Prostate gland (tissue), 2 donors: Measurements from ENCODE around the gene CCDC124. TPM values are rescaled to one million over a fixed set of nuclear protein-coding genes. Genes with fewer than 3 reads are reported as not detected.

Source experiments
- DNase-seq: peaks from one replicate; pipeline ENCODE4 v3.0.0-alpha.2; 2019; ENCODE audit warnings: low spot score
- H3K27ac ChIP-seq, 2 donors: fragments of 200-600 bp; sonication (generic); 2 replicates each; pipeline ENCODE4 v1.5.1; 2017 to 2019
- H3K27me3 ChIP-seq: fragments of 200-600 bp; sonication (generic); replicated peaks from 2 replicates; pipeline ENCODE4 v1.5.1; 2019; ENCODE audit not compliant: insufficient read depth
- H3K36me3 ChIP-seq, 2 donors: fragments of 200-600 bp; sonication (generic); 1 replicate in 1 of 2; 2 replicates in 1 of 2; pipeline versions ENCODE4 v1.5.1 to v1.8.1; 2017 to 2019
- H3K4me1 ChIP-seq: fragments of 200-600 bp; sonication (generic); replicated peaks from 2 replicates; pipeline ENCODE4 v1.5.1; 2019
- H3K4me3 ChIP-seq, 2 donors: fragments of 200-600 bp; sonication (generic); 2 replicates each; pipeline ENCODE4 v1.5.1; 2017 to 2019
- H3K9me3 ChIP-seq: fragments of 200-600 bp; sonication (generic); 2 replicates; pipeline ENCODE4 v1.5.1; 2017
- CTCF ChIP-seq, 4 experiments: fragments of 200-600 bp in 2 of 4; fragments of 450-650 bp in 2 of 4; sonication (generic) in 2 of 4; IDR thresholded peaks; 1 replicate in 3 of 4; 2 replicates in 1 of 4; pipeline ENCODE4 v1.5.1; 2016 to 2019; ENCODE audit warnings: antibody characterized with exemption in 4 of 4, mild to moderate bottlenecking in 2 of 4, moderate library complexity in 2 of 4
- POLR2A ChIP-seq: fragments of 450-650 bp; IDR thresholded peaks from one replicate; pipeline ENCODE4 v1.6.1; 2016; ENCODE audit warnings: antibody characterized with exemption, mild to moderate bottlenecking
- POLR2AphosphoS5 ChIP-seq: sonication (generic); formaldehyde crosslinking; IDR thresholded peaks from one replicate; pipeline ENCODE4 v1.6.1; 2017; ENCODE audit warnings: antibody characterized with exemption
- WGBS: methylation state at CpG from one replicate; pipeline ENCODE4 v1.1.5; 2018; 5-methylcytosine and 5-hydroxymethylcytosine counted together
- intact Hi-C: fragments of 100-400 bp; cut with DNase I; formaldehyde crosslinking; loops from one replicate; pipeline ENCODE4 v1.14.2; 2022
- total RNA-seq, 2 donors: library from RNA; depleted of rRNA; stranded (reverse); fragments of >200 nt; gene quantifications; one replicate each; pipeline ENCODE4 v1.1.0, GENCODE V29; 2016

Gene CCDC124
- total RNA-seq, 2 donors from 2014 or later, result 48.7 to 52.2 TPM

- peaks cover 18% of the 10 kb centered on the region for H3K27me3 ChIP-seq
- no peak overlapping the region for H3K27ac ChIP-seq
- no peaks in the 10 kb centered on the region for H3K9me3 ChIP-seq
- no peak overlapping the region for H3K4me3 ChIP-seq
- no peaks in the 10 kb centered on the region for H3K36me3 ChIP-seq
- intact Hi-C loops, result no loop called here
- 80% methylated on average over 4 of the region's 4 CpGs for WGBS
- DNase-seq, result no peak
- no peaks in the 10 kb centered on the region for H3K4me1 ChIP-seq
- TF ChIP-seq POLR2A (no peak), CTCF (IDR thresholded peaks at IDR 0.05) (no peak)
Measured at GRCh38 chr19:17953869-17954268, 21.1 kb downstream of the CCDC124 start.

- Histone ChIP-seq H3K9me3 (no peaks in the 10 kb centered on the region), H3K36me3 (no peaks in the 10 kb centered on the region), H3K4me3 (no peak overlapping the region), H3K4me1 (no peaks in the 10 kb centered on the region), H3K27me3 (peaks cover 18% of the 10 kb centered on the region), H3K27ac (no peak overlapping the region)
- TF ChIP-seq POLR2A (no peak), POLR2AphosphoS5 (no peak), CTCF (IDR thresholded peaks at IDR 0.05) (no peak)
- DNase-seq, result no peak
- intact Hi-C loops, result no loop called here
- WGBS, result 90% methylated on average over 7 of the region's 7 CpGs
Measured at GRCh38 chr19:17954401-17954800, 21.6 kb downstream of the CCDC124 start.

DNA sequence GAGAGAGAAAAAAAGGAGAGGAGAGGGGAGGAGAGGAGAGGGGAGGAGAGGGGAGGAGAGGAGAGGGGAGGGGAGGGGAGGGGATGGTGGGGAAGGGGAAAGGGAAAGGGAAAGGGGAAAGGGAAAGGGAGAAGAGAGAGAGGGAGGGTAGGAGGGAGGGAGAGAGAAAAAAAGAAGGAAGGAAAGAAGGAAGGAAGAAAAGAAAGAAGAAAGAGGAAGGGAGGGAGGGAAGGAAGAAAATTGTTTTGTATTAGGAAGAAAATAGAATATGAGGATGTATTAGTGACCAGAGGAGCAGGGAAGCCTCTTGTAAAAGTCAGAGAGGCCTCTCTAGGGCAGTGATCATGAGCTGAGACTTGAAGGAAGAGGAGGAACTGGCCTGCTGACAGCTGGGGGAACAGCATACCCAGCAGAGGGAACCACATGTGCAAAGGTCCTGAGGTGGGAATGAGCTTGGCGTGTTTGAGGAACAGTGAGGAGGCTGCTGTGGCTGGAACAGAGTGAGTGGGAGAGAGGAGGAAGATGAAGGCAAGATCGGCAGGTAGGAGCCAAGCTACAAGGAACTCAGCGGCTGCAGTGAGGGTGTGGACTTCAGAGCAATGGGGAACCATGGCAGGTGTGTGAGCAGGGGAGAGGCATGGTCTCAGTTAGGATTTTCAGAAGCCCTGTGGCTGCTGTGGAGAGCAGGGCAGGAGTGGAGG, 24.5 kb downstream of the CCDC124 start:
- no peaks in the 10 kb centered on the region for H3K4me1 ChIP-seq
- H3K4me3 ChIP-seq, result no peak overlapping the region
- peaks cover 9% of the 10 kb centered on the region for H3K27me3 ChIP-seq
- TF ChIP-seq POLR2A (no peak), CTCF (IDR thresholded peaks at IDR 0.05) (no peak), POLR2AphosphoS5 (no peak)
- no peak overlapping the region for H3K27ac ChIP-seq
- DNase-seq, result no peak
- no peaks in the 10 kb centered on the region for H3K36me3 ChIP-seq
- WGBS, result 89% methylated on average over 2 of the region's 3 CpGs
- no peaks in the 10 kb centered on the region for H3K9me3 ChIP-seq
- intact Hi-C loops, result no loop called here

DNA sequence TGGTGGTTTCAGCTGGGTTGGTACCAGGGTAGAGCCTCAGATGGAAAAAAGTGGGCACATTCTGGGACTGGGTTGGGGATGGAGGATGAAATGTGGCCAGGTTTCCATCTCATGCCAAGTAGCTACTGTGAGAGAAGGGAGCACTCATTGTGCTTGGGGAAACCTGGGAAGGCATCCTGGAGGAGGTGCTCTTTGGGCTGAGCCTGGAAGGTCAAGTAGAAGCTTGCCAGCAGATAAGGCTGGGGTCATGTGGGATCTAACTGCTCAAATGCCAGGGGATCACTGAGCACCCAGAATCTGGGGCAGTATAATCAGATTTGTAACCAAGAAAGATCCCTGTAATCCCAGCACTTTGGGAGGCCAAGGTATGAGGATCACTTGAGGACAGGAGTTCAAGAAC, 25.1 kb downstream of the CCDC124 start:
- Histone ChIP-seq H3K4me1 (no peaks in the 10 kb centered on the region), H3K4me3 (no peak overlapping the region), H3K27ac (no peak overlapping the region), H3K36me3 (no peaks in the 10 kb centered on the region), H3K27me3 (peaks cover 4% of the 10 kb centered on the region), H3K9me3 (no peaks in the 10 kb centered on the region)
- intact Hi-C loops, result no loop called here
- no peak for DNase-seq
- TF ChIP-seq CTCF (IDR thresholded peaks at IDR 0.05) (no peak), POLR2A (no peak), POLR2AphosphoS5 (no peak)

DNA sequence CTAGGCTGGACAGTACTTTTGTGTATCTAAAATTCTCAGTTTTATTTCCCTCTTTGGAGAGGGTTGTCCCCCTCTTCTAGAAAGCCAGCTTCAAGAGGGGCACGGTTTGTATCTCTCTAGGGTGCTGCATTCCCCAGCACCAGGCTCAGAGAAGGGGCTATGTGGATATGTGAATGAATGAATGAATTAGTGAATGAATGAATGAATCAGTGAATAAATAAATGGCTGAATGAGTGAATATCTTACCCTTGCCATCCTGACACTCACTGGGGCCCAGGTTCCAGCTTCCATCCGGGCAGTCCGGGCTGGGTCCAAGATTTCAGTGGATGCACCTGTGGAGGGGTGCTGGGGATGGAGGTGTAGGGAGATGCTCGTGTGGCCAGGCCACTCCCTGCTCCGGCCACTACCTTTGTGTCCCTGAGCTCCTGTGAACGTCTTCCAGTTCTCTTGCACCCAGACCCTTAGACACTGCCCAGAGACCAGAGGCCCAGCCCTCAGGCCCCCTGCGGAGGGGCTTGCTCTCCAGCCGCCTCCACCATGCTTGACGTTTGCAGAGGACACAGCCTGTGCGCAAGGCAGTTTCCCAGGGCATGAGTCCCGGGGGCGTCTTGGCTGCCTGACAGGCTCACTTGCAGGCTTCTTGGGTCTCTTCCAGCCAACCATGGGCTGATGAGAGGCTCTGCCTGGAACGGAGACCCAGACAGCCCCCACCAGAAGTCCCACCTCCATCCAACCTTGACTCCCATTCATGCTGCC, 31.3 kb downstream of the CCDC124 start:
- intact Hi-C loops, result no loop called here
- no peak for DNase-seq
- Histone ChIP-seq H3K27ac (no peak overlapping the region), H3K36me3 (no peaks in the 10 kb centered on the region), H3K27me3 (peaks cover 8% of the 10 kb centered on the region), H3K4me1 (no peaks in the 10 kb centered on the region), H3K9me3 (no peaks in the 10 kb centered on the region), H3K4me3 (no peak overlapping the region)
- TF ChIP-seq POLR2A (no peak), POLR2AphosphoS5 (no peak), CTCF (IDR thresholded peaks at IDR 0.05) (no peak)
- 46% methylated on average over 13 of the region's 13 CpGs for WGBS
